GM12878 (cell line): ENCODE results near the gene RIOK1. TPM values are rescaled to one million over a fixed set of nuclear protein-coding genes. Genes with fewer than 3 reads are reported as not detected.

Experiments
- BRCA1 ChIP-seq: IDR thresholded peaks from 2 replicates; pipeline ENCODE4 v1.6.1; 2011; ENCODE audit warnings: low read depth, low read length, improper control_type of control experiment
- HDAC2 ChIP-seq: fragments of 200-600 bp; sonication (generic); IDR thresholded peaks from 2 replicates; pipeline ENCODE4 v1.6.1; 2017
- LARP7 ChIP-seq: fragments of 450-650 bp; IDR thresholded peaks from 2 replicates; pipeline ENCODE4 v1.6.1; 2017; ENCODE audit warnings: mild to moderate bottlenecking
- MEF2B ChIP-seq: fragments of 450-650 bp; IDR thresholded peaks from 2 replicates; pipeline ENCODE4 v1.6.1; 2018; ENCODE audit warnings: mild to moderate bottlenecking, moderate library complexity; ENCODE audit not compliant: partially characterized antibody, poor library complexity, severe bottlenecking
- NFYB ChIP-seq: IDR thresholded peaks from 2 replicates; pipeline ENCODE4 v1.6.1; 2011; ENCODE audit warnings: low read depth, mild to moderate bottlenecking, low read length, improper control_type of control experiment, moderate library complexity; ENCODE audit not compliant: insufficient read depth
- NR2C2 ChIP-seq: IDR thresholded peaks from 2 replicates; pipeline ENCODE4 v1.6.1; 2011; ENCODE audit warnings: borderline replicate concordance, low read depth; ENCODE audit not compliant: control insufficient read depth, insufficient read length
- POLR2AphosphoS5 ChIP-seq: IDR thresholded peaks from 2 replicates; pipeline ENCODE4 v1.6.1; 2011; ENCODE audit warnings: mild to moderate bottlenecking, low read length, inconsistent platforms
- POU2F2 ChIP-seq: IDR thresholded peaks from 3 replicates; pipeline ENCODE4 v1.6.1; 2011; ENCODE audit warnings: low read depth, mild to moderate bottlenecking, low read length, borderline replicate concordance
- SP1 ChIP-seq: IDR thresholded peaks from one replicate; pipeline ENCODE4 v1.6.1; 2011; ENCODE audit warnings: low read depth, low read length
- TCF7 ChIP-seq: IDR thresholded peaks from 2 replicates; pipeline ENCODE4 v1.6.1; 2014; ENCODE audit warnings: antibody characterized with exemption, borderline replicate concordance
- polyA plus RNA-seq, 11 experiments: library from polyadenylated mRNA; depleted of rRNA in 4 of 11; unstranded in 6 of 11; stranded (reverse) in 5 of 11; fragments of >200 nt; fragmentation: Nextera tagmentation in 4 of 11; fragmentation: Illumina TruSeq in 1 of 11; extraction: Ambion mirVana in 4 of 11; extraction: Trizol in 1 of 11; gene quantifications; 1 replicate in 1 of 11; 2 replicates in 10 of 11; pipeline versions ENCODE4 v1.2.1 to v1.2.3, GENCODE V29; 2011 to 2016; ENCODE audit warnings: inconsistent platforms in 2 of 11, missing spikeins in 2 of 11, low read depth in 1 of 11
- total RNA-seq, 4 experiments: library from RNA; depleted of rRNA in 3 of 4; stranded (reverse); fragments of >200 nt in 3 of 4; fragmentation: Illumina TruSeq in 1 of 4; extraction: Trizol in 1 of 4; gene quantifications; 2 replicates each; pipeline versions ENCODE4 v1.2.1 to v1.2.3, GENCODE V29; 2013 to 2021
- TF ChIP-seq, protein P1 (sequence below): IDR thresholded peaks from 2 replicates; pipeline ENCODE4 v1.6.1; 2012; ENCODE audit warnings: improper control_type of control experiment, low read depth, low read length; ENCODE audit not compliant: insufficient replicate concordance
- TF ChIP-seq, protein P2 (sequence below): fragments of 450-650 bp; IDR thresholded peaks from 2 replicates; pipeline ENCODE4 v1.6.1; 2018; ENCODE audit warnings: mild to moderate bottlenecking, low read depth, moderate library complexity; ENCODE audit not compliant: partially characterized antibody

Gene RIOK1
- total and polyA plus RNA-seq, 10 of the 15 experiments (the other 5 are each of a cell fraction or from before 2014, with no cell fraction given): 16.1 to 44.6 (median 33.7) TPM

DNA sequence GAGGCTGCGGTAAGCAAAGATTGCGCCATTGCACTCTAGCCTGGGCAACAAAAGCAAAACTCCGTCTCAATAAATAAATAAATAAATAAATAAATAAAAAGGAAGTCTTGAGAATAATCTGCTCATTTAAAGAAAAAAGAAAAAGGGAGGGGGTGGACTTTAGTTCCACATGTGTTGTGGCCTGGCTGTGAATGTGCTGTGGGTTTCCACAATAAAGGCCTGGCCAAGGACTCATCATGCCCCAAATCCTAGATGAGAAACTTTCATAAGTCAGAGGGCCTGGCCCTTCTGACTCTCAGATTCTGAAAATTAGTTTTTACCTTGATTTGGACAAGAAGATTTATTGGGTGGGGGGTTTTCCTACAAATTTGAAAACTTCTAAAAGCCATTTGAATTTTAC is 48.4 kb downstream of the RIOK1 start (continued):
- TF ChIP-seq, protein P1, sequence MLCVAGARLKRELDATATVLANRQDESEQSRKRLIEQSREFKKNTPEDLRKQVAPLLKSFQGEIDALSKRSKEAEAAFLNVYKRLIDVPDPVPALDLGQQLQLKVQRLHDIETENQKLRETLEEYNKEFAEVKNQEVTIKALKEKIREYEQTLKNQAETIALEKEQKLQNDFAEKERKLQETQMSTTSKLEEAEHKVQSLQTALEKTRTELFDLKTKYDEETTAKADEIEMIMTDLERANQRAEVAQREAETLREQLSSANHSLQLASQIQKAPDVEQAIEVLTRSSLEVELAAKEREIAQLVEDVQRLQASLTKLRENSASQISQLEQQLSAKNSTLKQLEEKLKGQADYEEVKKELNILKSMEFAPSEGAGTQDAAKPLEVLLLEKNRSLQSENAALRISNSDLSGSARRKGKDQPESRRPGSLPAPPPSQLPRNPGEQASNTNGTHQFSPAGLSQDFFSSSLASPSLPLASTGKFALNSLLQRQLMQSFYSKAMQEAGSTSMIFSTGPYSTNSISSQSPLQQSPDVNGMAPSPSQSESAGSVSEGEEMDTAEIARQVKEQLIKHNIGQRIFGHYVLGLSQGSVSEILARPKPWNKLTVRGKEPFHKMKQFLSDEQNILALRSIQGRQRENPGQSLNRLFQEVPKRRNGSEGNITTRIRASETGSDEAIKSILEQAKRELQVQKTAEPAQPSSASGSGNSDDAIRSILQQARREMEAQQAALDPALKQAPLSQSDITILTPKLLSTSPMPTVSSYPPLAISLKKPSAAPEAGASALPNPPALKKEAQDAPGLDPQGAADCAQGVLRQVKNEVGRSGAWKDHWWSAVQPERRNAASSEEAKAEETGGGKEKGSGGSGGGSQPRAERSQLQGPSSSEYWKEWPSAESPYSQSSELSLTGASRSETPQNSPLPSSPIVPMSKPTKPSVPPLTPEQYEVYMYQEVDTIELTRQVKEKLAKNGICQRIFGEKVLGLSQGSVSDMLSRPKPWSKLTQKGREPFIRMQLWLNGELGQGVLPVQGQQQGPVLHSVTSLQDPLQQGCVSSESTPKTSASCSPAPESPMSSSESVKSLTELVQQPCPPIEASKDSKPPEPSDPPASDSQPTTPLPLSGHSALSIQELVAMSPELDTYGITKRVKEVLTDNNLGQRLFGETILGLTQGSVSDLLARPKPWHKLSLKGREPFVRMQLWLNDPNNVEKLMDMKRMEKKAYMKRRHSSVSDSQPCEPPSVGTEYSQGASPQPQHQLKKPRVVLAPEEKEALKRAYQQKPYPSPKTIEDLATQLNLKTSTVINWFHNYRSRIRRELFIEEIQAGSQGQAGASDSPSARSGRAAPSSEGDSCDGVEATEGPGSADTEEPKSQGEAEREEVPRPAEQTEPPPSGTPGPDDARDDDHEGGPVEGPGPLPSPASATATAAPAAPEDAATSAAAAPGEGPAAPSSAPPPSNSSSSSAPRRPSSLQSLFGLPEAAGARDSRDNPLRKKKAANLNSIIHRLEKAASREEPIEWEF: no peak
- TF ChIP-seq SP1 (no peak), BRCA1 (no peak), NFYB (no peak), MEF2B (no peak), POU2F2 (no peak), HDAC2 (no peak), TCF7 (no peak), POLR2AphosphoS5 (no peak), LARP7 (no peak), NR2C2 (no peak)
- TF ChIP-seq, protein P2, sequence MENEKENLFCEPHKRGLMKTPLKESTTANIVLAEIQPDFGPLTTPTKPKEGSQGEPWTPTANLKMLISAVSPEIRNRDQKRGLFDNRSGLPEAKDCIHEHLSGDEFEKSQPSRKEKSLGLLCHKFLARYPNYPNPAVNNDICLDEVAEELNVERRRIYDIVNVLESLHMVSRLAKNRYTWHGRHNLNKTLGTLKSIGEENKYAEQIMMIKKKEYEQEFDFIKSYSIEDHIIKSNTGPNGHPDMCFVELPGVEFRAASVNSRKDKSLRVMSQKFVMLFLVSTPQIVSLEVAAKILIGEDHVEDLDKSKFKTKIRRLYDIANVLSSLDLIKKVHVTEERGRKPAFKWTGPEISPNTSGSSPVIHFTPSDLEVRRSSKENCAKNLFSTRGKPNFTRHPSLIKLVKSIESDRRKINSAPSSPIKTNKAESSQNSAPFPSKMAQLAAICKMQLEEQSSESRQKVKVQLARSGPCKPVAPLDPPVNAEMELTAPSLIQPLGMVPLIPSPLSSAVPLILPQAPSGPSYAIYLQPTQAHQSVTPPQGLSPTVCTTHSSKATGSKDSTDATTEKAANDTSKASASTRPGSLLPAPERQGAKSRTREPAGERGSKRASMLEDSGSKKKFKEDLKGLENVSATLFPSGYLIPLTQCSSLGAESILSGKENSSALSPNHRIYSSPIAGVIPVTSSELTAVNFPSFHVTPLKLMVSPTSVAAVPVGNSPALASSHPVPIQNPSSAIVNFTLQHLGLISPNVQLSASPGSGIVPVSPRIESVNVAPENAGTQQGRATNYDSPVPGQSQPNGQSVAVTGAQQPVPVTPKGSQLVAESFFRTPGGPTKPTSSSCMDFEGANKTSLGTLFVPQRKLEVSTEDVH: no peak
